ENCODE results near the gene KHSRP.

DNA sequence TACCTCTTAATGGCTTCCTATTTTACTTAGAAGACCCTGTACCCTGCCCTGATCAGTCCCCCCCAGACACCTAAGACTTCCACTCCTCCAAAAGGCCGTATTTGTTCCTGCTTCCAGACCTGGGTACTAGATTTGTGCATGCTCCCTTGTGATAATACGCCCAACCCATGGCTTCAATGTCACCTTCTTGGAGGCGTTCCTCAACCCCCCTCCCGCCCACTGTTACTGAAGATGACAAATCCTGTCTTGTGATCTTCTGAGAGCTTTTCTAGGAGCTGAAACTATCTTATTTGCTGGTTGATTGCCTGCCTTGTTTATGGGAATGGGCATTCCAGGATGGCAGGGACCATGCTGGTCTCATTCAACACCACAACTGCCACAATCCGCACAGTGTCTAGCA is 25.6 kb upstream of the KHSRP start:
- TF ChIP-seq CTCF (IDR thresholded peaks at IDR 0.05) (no peak), EP300 (IDR thresholded peaks at IDR 0.05) (no peak)

All from tibial nerve (tissue), 4 donors.